ENCODE data around the gene RNGTT. TPM values are rescaled to one million over a fixed set of nuclear protein-coding genes. Genes with fewer than 3 reads are reported as not detected.

RNGTT gene
- 11.1 and 11.8 TPM in 2 replicates for polyA plus RNA-seq

DNA sequence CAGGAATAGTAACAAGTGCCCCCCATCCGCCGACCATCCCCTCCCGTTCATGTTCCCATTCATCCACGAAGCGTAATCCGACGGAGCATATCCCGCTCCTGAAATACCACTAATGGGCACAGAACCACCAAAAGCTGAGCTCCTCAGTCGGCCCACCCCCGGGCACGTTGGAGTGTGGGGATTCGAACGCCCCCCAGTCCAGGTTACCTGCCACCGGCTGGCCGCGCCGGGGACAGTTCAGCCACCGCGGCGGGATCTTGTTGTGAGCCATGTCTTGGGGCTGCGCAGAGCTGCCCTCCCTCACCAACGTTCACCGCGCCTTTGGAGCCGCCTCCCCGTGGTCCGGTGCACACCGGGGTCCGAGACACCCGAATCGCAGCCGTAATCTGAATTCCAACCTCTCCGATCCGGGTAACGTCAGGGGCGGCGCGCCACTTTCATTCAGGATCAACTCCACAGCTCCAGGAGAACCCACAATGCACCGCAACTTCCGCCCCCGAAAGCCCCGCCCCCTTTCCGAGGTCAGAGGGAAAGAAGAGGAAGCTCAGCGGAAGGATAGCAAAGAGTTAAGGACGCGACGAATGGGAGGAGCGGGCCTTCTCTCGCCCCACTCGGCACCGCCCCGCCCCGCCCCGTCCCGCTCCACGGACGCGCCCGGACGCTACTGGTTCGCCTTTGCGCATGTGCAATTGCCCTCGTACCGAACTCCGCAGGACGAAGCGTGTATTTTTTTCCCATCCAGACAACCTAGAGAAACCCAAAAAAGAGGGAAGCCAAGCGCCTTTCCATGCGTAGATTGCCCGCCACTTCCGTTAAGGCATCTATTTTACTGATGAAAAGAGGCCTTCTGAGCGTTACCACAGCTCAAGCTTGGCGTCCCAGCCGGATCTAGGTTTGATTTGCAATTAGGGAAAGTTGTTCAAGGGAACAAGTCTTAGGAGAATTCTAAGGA is at the start of gene RNGTT:
TSS of gene RNGTT (minus strand) at position 480 of the 952 bp plus-strand sequence. CDS start at position 271, 209 bp downstream.

Other genes with a start within 250 kb of the RNGTT start
- gene PNRC1, start 117.1 kb upstream of the RNGTT start, polyA plus RNA-seq = 51.2 and 65.7 TPM in 2 replicates
- 5.5 and 8.6 TPM in 2 replicates for gene SRSF12, start 154.5 kb upstream of the RNGTT start, polyA plus RNA-seq
- 2.5 and 4.6 TPM in 2 replicates for gene PM20D2, start 182.4 kb upstream of the RNGTT start, polyA plus RNA-seq